ENCODE results near the gene MYH7B.

Gene MYH7B

GRCh38 chr20:35004051-35004725 is 48.5 kb downstream of the MYH7B start:
- FAIRE-seq (no peak), DNase-seq (ENCODE audit: low spot score) (no peak)

GRCh38 chr20:35004749-35005462 is 49.2 kb downstream of the MYH7B start:
- FAIRE-seq (no peak), DNase-seq (ENCODE audit: low spot score) (no peak)
